Psoas muscle (tissue), 8 donors: ENCODE results near the gene FBXO46. TPM values are rescaled to one million over a fixed set of nuclear protein-coding genes. Genes with fewer than 3 reads are reported as not detected.

Experiments
- ATAC-seq, 4 donors: fragments of 200-7000 bp; cut with Tn5 transposase; one replicate each; pipeline ENCODE4 v1.9.1; 2020; ENCODE audit warnings: moderate library complexity in 3 of 4, mild to moderate bottlenecking in 2 of 4
- DNase-seq, 2 donors: peaks; one replicate each; pipeline ENCODE4 v3.0.0-alpha.2; 2020
- H3K27ac ChIP-seq: fragments of 200-600 bp; one replicate; pipeline ENCODE4 v1.8.0; 2022
- H3K27me3 ChIP-seq, 3 donors: fragments of 200-600 bp in 1 of 3; one replicate each; pipeline versions ENCODE4 v1.6.1 to v1.8.0; 2013 to 2022; ENCODE audit warnings: low read length in 2 of 3, mild to moderate bottlenecking in 2 of 3, moderate library complexity in 1 of 3; ENCODE audit not compliant: insufficient read depth in 3 of 3
- H3K36me3 ChIP-seq, 2 donors: fragments of 200-600 bp in 1 of 2; one replicate each; pipeline versions ENCODE4 v1.6.1 to v1.8.0; 2013 to 2022; ENCODE audit warnings: low read depth in 1 of 2, mild to moderate bottlenecking in 1 of 2, moderate library complexity in 1 of 2; ENCODE audit not compliant: insufficient read depth in 1 of 2
- H3K4me1 ChIP-seq: fragments of 200-600 bp; one replicate; pipeline ENCODE4 v1.8.0; 2022
- H3K4me3 ChIP-seq: fragments of 200-600 bp; one replicate; pipeline ENCODE4 v1.8.0; 2022; ENCODE audit warnings: mild to moderate bottlenecking
- H3K9me3 ChIP-seq: fragments of 200-600 bp; one replicate; pipeline ENCODE4 v1.8.0; 2022
- WGBS, 3 donors: extraction: QIAGEN DNeasy Blood & Tissue Kit; methylation state at CpG; one replicate each; pipeline versions ENCODE4 v1.1.6 to v1.1.7; 2013; 5-methylcytosine and 5-hydroxymethylcytosine counted together
- intact Hi-C, 2 donors: fragments of 100-400 bp; cut with DNase I; formaldehyde crosslinking; loops; one replicate each; pipeline versions ENCODE4 v1.11.0 to v1.14.2; 2022
- polyA plus RNA-seq, 3 donors: library from polyadenylated mRNA; stranded (reverse); fragments of 200-250 nt; gene quantifications; one replicate each; pipeline ENCODE4 v1.2.3, GENCODE V29; 2013
- total RNA-seq, 4 donors: library from RNA; stranded (reverse); fragmentation: NEBNext Ultra II Directional in 2 of 4; extraction: Animal tissue kit (Norgen Biotek cat#: 25700) in 2 of 4; gene quantifications; one replicate each; pipeline versions ENCODE4 v1.2.1 to v1.2.4, GENCODE V29; 2021 to 2023
- TF ChIP-seq, protein P1 (sequence below): fragments of 200-600 bp; IDR thresholded peaks from one replicate; pipeline ENCODE4 v1.8.0; 2022; ENCODE audit warnings: antibody characterized with exemption
- donor health status: healthy with polysubstance abuse.
- donor health status: DM: no; HTN: no; CAD: no; lungs with moderate emphysema.
- donor health status: Bipolar disorder and iron deficiency.
- donor health status: healthy.
- donor health status: DM: yes; HTN: yes; CAD: no.
- donor health status: DM: no; HTN: no; CAD: no.
- donor health status: DM: no; HTN: no; CAD: no.
- donor health status: DM: yes; HTN: yes; CAD: no.

Gene FBXO46
- total and polyA plus RNA-seq, 7 donors, result 4.6 to 13.0 (median 9.5) TPM

DNA sequence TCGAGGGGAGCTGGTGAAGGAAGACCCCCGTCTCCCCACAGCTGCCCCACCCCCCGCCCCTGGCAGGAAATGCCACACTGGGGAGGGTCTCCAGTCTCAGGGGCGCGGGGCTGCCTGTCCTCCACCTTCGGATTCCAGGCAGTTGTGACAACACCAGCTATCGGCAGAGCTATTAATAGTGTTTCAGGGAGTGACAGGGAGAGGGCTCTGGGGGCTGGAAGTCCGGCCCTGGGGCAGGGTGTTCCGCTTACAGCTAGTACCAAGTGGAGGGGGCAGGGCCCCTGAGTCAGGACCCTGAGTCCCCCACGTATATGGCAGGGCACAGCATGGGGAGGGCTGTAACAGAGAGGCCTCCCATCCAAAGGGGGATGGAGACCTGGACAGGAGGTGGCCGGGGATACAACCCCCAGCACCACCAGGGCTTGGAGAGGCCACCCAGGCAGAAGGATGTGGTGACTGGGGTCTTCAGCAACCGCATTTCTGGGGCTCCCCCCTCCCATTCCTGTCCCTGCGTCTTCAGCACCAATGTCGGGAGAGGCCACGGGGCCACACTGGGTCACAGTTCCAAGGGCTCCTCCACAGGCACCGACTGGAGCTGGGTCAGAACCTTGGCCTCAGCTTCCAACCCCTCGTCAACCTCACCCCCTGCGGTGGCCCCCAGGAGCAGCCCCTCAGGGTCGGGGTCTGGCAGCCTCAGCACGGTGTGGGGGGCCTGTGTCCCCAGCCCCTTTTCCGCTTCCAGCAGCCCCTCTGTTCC is 34.4 kb upstream of the FBXO46 start:
- peaks cover 34% of the 10 kb centered on the region for H3K4me1 ChIP-seq
- peaks cover 0 to 6% of the 10 kb centered on the region in 2 donors for H3K36me3 ChIP-seq
- no peak for ATAC-seq
- H3K4me3 ChIP-seq, result peak overlapping the region; percentile 4
- no peaks in the 10 kb centered on the region for H3K9me3 ChIP-seq
- no peak for DNase-seq
- TF ChIP-seq, protein P1, sequence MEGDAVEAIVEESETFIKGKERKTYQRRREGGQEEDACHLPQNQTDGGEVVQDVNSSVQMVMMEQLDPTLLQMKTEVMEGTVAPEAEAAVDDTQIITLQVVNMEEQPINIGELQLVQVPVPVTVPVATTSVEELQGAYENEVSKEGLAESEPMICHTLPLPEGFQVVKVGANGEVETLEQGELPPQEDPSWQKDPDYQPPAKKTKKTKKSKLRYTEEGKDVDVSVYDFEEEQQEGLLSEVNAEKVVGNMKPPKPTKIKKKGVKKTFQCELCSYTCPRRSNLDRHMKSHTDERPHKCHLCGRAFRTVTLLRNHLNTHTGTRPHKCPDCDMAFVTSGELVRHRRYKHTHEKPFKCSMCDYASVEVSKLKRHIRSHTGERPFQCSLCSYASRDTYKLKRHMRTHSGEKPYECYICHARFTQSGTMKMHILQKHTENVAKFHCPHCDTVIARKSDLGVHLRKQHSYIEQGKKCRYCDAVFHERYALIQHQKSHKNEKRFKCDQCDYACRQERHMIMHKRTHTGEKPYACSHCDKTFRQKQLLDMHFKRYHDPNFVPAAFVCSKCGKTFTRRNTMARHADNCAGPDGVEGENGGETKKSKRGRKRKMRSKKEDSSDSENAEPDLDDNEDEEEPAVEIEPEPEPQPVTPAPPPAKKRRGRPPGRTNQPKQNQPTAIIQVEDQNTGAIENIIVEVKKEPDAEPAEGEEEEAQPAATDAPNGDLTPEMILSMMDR, result no peak
- intact Hi-C loops, result loop anchor here in 1 of 2 donors (5.0 kb wide), 1 partner anchor 33 kb away; the partner anchor contains the start of genes FBXO46 and MEIOSIN
- no peaks in the 10 kb centered on the region for H3K27me3 ChIP-seq
- peak overlapping the region; percentile 30 for H3K27ac ChIP-seq
- WGBS, 3 donors, result 53 to 63% (median 53%) methylated on average over 20 to 21 of the region's 21 CpGs

DNA sequence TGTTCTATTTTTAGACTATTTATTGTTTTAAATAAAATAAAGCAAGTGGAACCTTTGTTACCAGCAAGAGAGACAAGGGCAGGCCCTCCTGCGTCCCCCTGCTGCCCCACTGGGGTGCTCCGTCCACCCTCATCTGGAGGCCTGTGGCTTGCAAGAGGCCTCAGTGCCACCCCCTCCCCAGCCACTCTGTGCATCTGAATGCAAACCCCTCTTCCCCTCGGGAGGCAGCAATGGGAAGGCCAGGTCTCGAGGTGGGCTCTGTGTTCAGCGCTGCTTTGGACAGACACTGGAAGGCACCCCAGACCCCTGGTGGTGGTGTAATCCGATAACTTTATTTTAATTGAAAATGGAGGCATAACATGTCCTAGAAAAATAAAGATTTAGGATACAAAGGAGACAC is 33.8 kb upstream of the FBXO46 start:
- ATAC-seq, result no peak
- peak overlapping the region; percentile 4 for H3K4me3 ChIP-seq
- WGBS, 3 donors, result 57 to 71% (median 69%) methylated on average over 6 of the region's 6 CpGs
- intact Hi-C loops, result no loop called here
- TF ChIP-seq, protein P1, result no peak
- DNase-seq, result no peak
- no peaks in the 10 kb centered on the region for H3K9me3 ChIP-seq
- H3K36me3 ChIP-seq, result peaks cover 0 to 6% of the 10 kb centered on the region in 2 donors
- H3K27ac ChIP-seq, result peak overlapping the region; percentile 30
- peaks cover 34% of the 10 kb centered on the region for H3K4me1 ChIP-seq
- no peaks in the 10 kb centered on the region for H3K27me3 ChIP-seq

DNA sequence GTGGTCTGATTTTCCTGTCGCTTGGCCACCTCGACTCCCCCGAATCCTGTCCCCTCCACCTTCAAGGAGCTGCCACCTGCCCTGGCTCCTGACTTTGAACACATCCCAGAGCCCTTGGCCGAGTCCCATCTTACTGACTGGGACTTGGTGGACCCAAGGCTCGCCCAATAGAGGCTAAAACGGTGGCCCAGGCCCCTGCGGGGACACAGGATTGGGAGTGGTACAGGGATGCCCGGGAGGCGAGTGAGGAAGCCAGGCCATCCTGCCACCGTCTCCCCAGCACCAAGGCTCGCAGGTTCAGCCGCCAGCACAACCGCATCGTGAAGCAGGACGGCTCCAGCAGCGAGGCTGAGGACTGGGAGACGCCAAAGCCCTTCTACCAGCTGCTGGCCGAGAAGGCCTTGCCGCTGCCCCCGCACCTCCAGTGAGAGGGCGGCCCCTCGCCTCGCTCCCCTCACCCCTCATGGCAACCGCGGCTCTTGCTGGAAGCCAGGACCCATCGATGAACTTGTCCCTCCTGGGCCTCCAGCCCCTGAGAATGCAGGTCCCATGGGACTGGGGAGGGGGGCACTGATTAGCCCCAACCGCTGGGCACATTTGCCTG is 33.1 kb upstream of the FBXO46 start:
- ATAC-seq, result no peak
- no peaks in the 10 kb centered on the region for H3K9me3 ChIP-seq
- peaks cover 34% of the 10 kb centered on the region for H3K4me1 ChIP-seq
- TF ChIP-seq, protein P1, result no peak
- no peaks in the 10 kb centered on the region for H3K27me3 ChIP-seq
- H3K27ac ChIP-seq, result no peak overlapping the region
- peaks cover 0 to 6% of the 10 kb centered on the region in 2 donors for H3K36me3 ChIP-seq
- H3K4me3 ChIP-seq, result no peak overlapping the region
- 40 to 52% (median 45%) methylated on average over 27 of the region's 27 CpGs for WGBS, 3 donors
- intact Hi-C loops, result no loop called here
- DNase-seq, result no peak

DNA sequence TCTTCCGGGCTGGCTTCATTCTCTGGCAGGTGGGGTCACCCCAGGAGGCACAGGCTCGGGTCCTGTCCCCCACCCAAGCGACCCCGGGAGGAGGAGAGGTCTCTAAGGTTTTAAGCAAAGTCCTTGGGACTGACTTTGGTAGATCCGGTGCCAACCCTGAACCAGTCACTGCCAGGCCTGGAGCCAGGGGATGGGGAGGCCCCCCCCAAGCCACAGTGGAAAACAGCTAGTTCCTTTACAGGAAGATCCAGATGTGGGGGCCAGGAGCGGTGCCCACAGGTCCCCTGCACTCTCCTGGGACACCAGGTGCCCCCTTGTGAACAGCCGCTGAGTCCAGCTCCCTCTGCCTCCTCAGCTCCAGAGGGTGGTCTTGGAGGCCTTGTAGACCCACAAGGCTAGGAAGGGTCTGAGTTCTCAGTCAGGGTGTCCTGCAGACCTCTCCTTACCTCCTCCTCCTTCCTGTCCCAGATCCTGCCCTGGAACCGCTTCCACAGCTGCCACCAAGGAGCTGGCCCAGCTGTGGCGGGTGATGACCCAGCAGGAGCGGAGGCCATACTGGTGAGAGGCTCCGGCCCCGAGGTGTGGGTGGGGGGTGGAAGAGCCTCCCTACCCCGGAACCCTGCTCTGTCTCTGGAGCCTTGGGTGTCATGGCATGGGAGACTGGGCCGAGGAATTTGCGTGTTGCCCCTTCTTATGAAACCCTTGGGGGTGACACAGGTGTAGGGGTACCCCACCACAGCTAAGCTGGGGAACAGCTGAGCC is 32.4 kb upstream of the FBXO46 start:
- intact Hi-C loops, result no loop called here
- Histone ChIP-seq H3K27ac (no peak overlapping the region), H3K4me1 (peaks cover 34% of the 10 kb centered on the region), H3K9me3 (no peaks in the 10 kb centered on the region), H3K27me3 (no peaks in the 10 kb centered on the region), H3K4me3 (no peak overlapping the region), H3K36me3 (peaks cover 0 to 6% of the 10 kb centered on the region in 2 donors)
- no peak for DNase-seq
- no peak for ATAC-seq
- 85 to 87% (median 86%) methylated on average over 14 to 15 of the region's 15 CpGs for WGBS, 3 donors
- TF ChIP-seq, protein P1, result no peak
